Heart left ventricle (tissue), 13 donors: ENCODE data around the gene MT3.

Source experiments
- POLR2A ChIP-seq, 2 donors: fragments of 450-650 bp; IDR thresholded peaks; one replicate each; pipeline ENCODE4 v1.6.1; 2017; ENCODE audit warnings: antibody characterized with exemption in 2 of 2, mild to moderate bottlenecking in 2 of 2, moderate library complexity in 2 of 2
- TF ChIP-seq, protein P1 (sequence below), 12 donors: fragments of 200-600 bp; sonication (generic) in 4 of 12; IDR thresholded peaks; one replicate each; pipeline versions ENCODE4 v1.5.0 to v1.8.0; 2018 to 2022; ENCODE audit warnings: antibody characterized with exemption in 12 of 12, mild to moderate bottlenecking in 5 of 12
- donor health status: ischemic (EF 13 %, LVEDD 7.1; RV severe dilation, severe dysfunction).
- donor health status: DM: no; HTN: yes; CAD: no.
- donor health status: DM: no; HTN: no; CAD: no.
- donor health status: ischemic (EF 25% LVEDD 6.9; RV normal size, moderate dysfunction).
- donor health status: ischemic (EF 25% LVEDD 5.7; RV mildly dilated, moderate dysfunction).
- donor health status: ischemic (EF 35%, LVEDD 5.7; RV mildly dilated, moderate dysfunction).
- donor health status: nonischemic (EF 11% LVEDD 7.7; RV severe dilation, severe dysfunction).
- donor health status: DM: yes; HTN: yes; CAD: no.
- donor health status: PGD.
- donor health status: ischemic (EF 29% LVEDD 5.4; RV normal size, mild dysfunction).
- donor health status: nonischemic (EF 23%, LVEDD 6.1; RV moderate dilation, normal function).

DNA sequence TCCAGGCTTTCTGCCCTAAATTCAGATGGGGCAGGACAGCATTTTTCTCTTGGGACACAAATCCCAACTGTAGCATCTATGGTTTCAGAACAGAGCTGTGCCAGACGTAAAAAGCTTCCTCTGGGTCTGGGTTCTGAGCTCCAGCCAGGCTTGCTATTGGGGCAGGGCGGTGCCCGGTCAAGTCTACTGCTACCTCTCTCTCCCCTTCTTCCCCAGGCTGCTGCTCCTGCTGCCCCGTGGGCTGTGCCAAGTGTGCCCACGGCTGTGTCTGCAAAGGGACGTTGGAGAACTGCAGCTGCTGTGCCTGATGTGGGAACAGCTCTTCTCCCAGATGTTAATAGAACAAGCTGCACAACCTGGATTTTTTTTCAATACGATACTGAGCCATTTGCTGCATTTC lies 44.2 kb downstream of the MT3 start:
- TF ChIP-seq, protein P1, sequence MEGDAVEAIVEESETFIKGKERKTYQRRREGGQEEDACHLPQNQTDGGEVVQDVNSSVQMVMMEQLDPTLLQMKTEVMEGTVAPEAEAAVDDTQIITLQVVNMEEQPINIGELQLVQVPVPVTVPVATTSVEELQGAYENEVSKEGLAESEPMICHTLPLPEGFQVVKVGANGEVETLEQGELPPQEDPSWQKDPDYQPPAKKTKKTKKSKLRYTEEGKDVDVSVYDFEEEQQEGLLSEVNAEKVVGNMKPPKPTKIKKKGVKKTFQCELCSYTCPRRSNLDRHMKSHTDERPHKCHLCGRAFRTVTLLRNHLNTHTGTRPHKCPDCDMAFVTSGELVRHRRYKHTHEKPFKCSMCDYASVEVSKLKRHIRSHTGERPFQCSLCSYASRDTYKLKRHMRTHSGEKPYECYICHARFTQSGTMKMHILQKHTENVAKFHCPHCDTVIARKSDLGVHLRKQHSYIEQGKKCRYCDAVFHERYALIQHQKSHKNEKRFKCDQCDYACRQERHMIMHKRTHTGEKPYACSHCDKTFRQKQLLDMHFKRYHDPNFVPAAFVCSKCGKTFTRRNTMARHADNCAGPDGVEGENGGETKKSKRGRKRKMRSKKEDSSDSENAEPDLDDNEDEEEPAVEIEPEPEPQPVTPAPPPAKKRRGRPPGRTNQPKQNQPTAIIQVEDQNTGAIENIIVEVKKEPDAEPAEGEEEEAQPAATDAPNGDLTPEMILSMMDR (IDR thresholded peaks at IDR 0.05), result no peak
- TF ChIP-seq POLR2A (IDR thresholded peaks at IDR 0.05), result no peak
